GM12878 (cell line): ENCODE measurements around the gene CAPZB. TPM values are rescaled to one million over a fixed set of nuclear protein-coding genes. Genes with fewer than 3 reads are reported as not detected.

Experiments used
- ATAC-seq: fragments of 200-7000 bp; cut with Tn5 transposase; 3 replicates; pipeline ENCODE4 v1.9.1; 2020; ENCODE audit warnings: mild to moderate bottlenecking, moderate library complexity
- BruUV-seq: library from RNA; stranded (reverse); fragments of 400-500 nt; replicated peaks from 2 replicates; lab custom pipeline; 2021; lab: Mats Ljungman, UMichigan
- CTCF ChIA-PET: fragments of 300-600 bp; sonication (Branson Sonifier 250); formaldehyde crosslinking; extraction: SDS; loops from one replicate; lab custom pipeline; 2021; ENCODE audit warnings: inconsistent platforms; lab: Yijun Ruan, JAX
- POLR2A ChIA-PET: fragments of 350-600 bp; formaldehyde crosslinking; extraction: SDS; loops from one replicate; lab custom pipeline; 2021; ENCODE audit warnings: inconsistent platforms; lab: Charles Lee
- RAD21 ChIA-PET: fragments of 300-600 bp; sonication (Branson Sonifier 250); formaldehyde crosslinking; loops from one replicate; lab custom pipeline; 2023; ENCODE audit warnings: antibody characterized with exemption; ENCODE audit not compliant: unreplicated experiment; lab: Charles Lee
- SMC1A ChIA-PET: fragments of 300-600 bp; sonication (Branson Sonifier 250); formaldehyde crosslinking; loops from one replicate; lab custom pipeline; 2023; ENCODE audit not compliant: unreplicated experiment, uncharacterized antibody; lab: Charles Lee
- DNase-seq: peaks from one replicate; pipeline ENCODE4 v3.0.0-alpha.2; 2011; ENCODE audit warnings: low read depth, low spot score
- FAIRE-seq: peaks from 3 replicates; lab custom pipeline; 2011; peaks lifted over from hg19 to GRCh38; lab: Jason Lieb, UNC
- H2AFZ ChIP-seq: 2 replicates; pipeline ENCODE4 v1.6.0; 2011; ENCODE audit warnings: low read depth, low read length, control low read depth; ENCODE audit not compliant: control insufficient read depth
- H3K27ac ChIP-seq: 2 replicates; pipeline ENCODE4 v1.5.1; 2011; ENCODE audit warnings: control low read depth; ENCODE audit not compliant: control insufficient read depth, insufficient read depth
- H3K27me3 ChIP-seq, 2 experiments: replicated peaks in 1 of 2; 2 replicates each; pipeline versions ENCODE4 v1.6.0 to v1.6.1; 2011; ENCODE audit warnings: low read length in 1 of 2; ENCODE audit not compliant: control insufficient read depth in 2 of 2, insufficient read depth in 2 of 2
- H3K36me3 ChIP-seq, 2 experiments: 2 replicates each; pipeline ENCODE4 v1.5.1; 2011; ENCODE audit warnings: low read length in 1 of 2; ENCODE audit not compliant: control insufficient read depth in 2 of 2, insufficient read depth in 2 of 2
- H3K4me1 ChIP-seq: 2 replicates; pipeline ENCODE4 v1.6.1; 2011; ENCODE audit warnings: mild to moderate bottlenecking, low read length, moderate library complexity, mixed read lengths; ENCODE audit not compliant: control insufficient read depth, insufficient read depth
- H3K4me2 ChIP-seq: 2 replicates; pipeline ENCODE4 v1.6.0; 2011; ENCODE audit warnings: control low read depth; ENCODE audit not compliant: control insufficient read depth, insufficient read depth
- H3K4me3 ChIP-seq: fragments of 200-600 bp; sonication (generic); 2 replicates; pipeline ENCODE4 v1.5.1; 2016
- H3K79me2 ChIP-seq: 2 replicates; pipeline ENCODE4 v1.6.0; 2011; ENCODE audit warnings: low read length; ENCODE audit not compliant: control insufficient read depth, insufficient read depth
- H3K9ac ChIP-seq: 2 replicates; pipeline ENCODE4 v1.8.0; 2011; ENCODE audit warnings: low read length, control low read depth, mixed read lengths; ENCODE audit not compliant: control insufficient read depth, insufficient read depth
- H3K9me3 ChIP-seq: replicated peaks from 3 replicates; pipeline ENCODE4 v1.5.1; 2011; ENCODE audit warnings: mild to moderate bottlenecking, low read length; ENCODE audit not compliant: control insufficient read depth, insufficient read depth
- H4K20me1 ChIP-seq: 2 replicates; pipeline ENCODE4 v1.6.0; 2011; ENCODE audit not compliant: control insufficient read depth, insufficient read depth
- ASH2L ChIP-seq: fragments of 300-600, 200-600 bp; sonication (generic); IDR thresholded peaks from 2 replicates; pipeline ENCODE4 v1.6.1; 2017; ENCODE audit warnings: low read depth, mild to moderate bottlenecking, borderline replicate concordance
- BACH1 ChIP-seq: fragments of 450-650 bp; IDR thresholded peaks from 2 replicates; pipeline ENCODE4 v1.6.1; 2017; ENCODE audit warnings: mild to moderate bottlenecking, borderline replicate concordance
- BHLHE40 ChIP-seq, 2 experiments: fragments of 450-650 bp in 1 of 2; IDR thresholded peaks; 2 replicates each; pipeline ENCODE4 v1.6.1; 2011 to 2017; ENCODE audit warnings: low read depth in 2 of 2, borderline replicate concordance in 1 of 2, improper control_type of control experiment in 1 of 2, low read length in 1 of 2, mild to moderate bottlenecking in 1 of 2
- CHD1 ChIP-seq: IDR thresholded peaks from 2 replicates; pipeline ENCODE4 v1.6.1; 2012; ENCODE audit warnings: low read depth, low read length, improper control_type of control experiment
- E2F8 ChIP-seq: fragments of 450-650 bp; IDR thresholded peaks from 2 replicates; pipeline ENCODE4 v1.6.1; 2018; ENCODE audit warnings: mild to moderate bottlenecking, low read depth, moderate library complexity; ENCODE audit not compliant: partially characterized antibody
- HDAC6 ChIP-seq: fragments of 200-600 bp; sonication (generic); IDR thresholded peaks from one replicate; pipeline ENCODE4 v1.8.0; 2017; ENCODE audit warnings: antibody characterized with exemption; ENCODE audit not compliant: unreplicated experiment
- IRF4 ChIP-seq: IDR thresholded peaks from 2 replicates; pipeline ENCODE4 v1.6.1; 2011; ENCODE audit warnings: low read depth, low read length
- MYB ChIP-seq: fragments of 150-350 bp; IDR thresholded peaks from 2 replicates; pipeline ENCODE4 v1.6.1; 2014; ENCODE audit warnings: mild to moderate bottlenecking, low read depth, low read length, borderline replicate concordance
- NKRF ChIP-seq: fragments of 450-650 bp; conservative IDR thresholded peaks from 2 replicates; pipeline ENCODE4 v1.6.1; 2017; ENCODE audit warnings: mild to moderate bottlenecking, moderate library complexity
- NRF1 ChIP-seq: conservative IDR thresholded peaks from 2 replicates; pipeline ENCODE4 v1.6.1; 2011; ENCODE audit warnings: mild to moderate bottlenecking, low read depth, low read length, improper control_type of control experiment
- SMARCA5 ChIP-seq: fragments of 450-650 bp; IDR thresholded peaks from 2 replicates; pipeline ENCODE4 v1.6.1; 2017; ENCODE audit warnings: mild to moderate bottlenecking
- ZNF687 ChIP-seq: fragments of 450-650 bp; IDR thresholded peaks from 2 replicates; pipeline ENCODE4 v1.6.1; 2017; ENCODE audit warnings: mild to moderate bottlenecking, moderate library complexity
- WGBS: methylation state at CpG from one replicate; pipeline ENCODE4 v1.1.6; 2016; ENCODE audit warnings: low lambda C conversion rate; ENCODE audit not compliant: insufficient replicate concordance, insufficient coverage; ENCODE audit errors: missing lambda C conversion rate; 5-methylcytosine and 5-hydroxymethylcytosine counted together
- in situ Hi-C: fragments of 300-500 bp; cut with MboI; formaldehyde crosslinking; loops from 9 replicates; pipeline ENCODE4 v1.14.3; 2018; ENCODE audit warnings: mixed read lengths
- intact Hi-C: fragments of 100-400 bp; cut with micrococcal nuclease; formaldehyde crosslinking; loops from one replicate; pipeline ENCODE4 v1.14.2; 2022; ENCODE audit not compliant: unreplicated experiment
- polyA plus RNA-seq, 11 experiments: library from polyadenylated mRNA; depleted of rRNA in 4 of 11; unstranded in 6 of 11; stranded (reverse) in 5 of 11; fragments of >200 nt; fragmentation: Nextera tagmentation in 4 of 11; fragmentation: Illumina TruSeq in 1 of 11; extraction: Ambion mirVana in 4 of 11; extraction: Trizol in 1 of 11; gene quantifications; 1 replicate in 1 of 11; 2 replicates in 10 of 11; pipeline versions ENCODE4 v1.2.1 to v1.2.3, GENCODE V29; 2011 to 2016; ENCODE audit warnings: inconsistent platforms in 2 of 11, missing spikeins in 2 of 11, low read depth in 1 of 11
- total RNA-seq, 4 experiments: library from RNA; depleted of rRNA in 3 of 4; stranded (reverse); fragments of >200 nt in 3 of 4; fragmentation: Illumina TruSeq in 1 of 4; extraction: Trizol in 1 of 4; gene quantifications; 2 replicates each; pipeline versions ENCODE4 v1.2.1 to v1.2.3, GENCODE V29; 2013 to 2021

Gene CAPZB
- total and polyA plus RNA-seq, 10 of the 15 experiments (the other 5 are each of a cell fraction or from before 2014, with no cell fraction given) = 104 to 454 (median 213) TPM

GRCh38 chr1:19483261-19483660, 2.1 kb downstream of the CAPZB start (continued):
- 0 out of 2 replicates have a peak, but pooled peaks have one; percentile 34 for TF ChIP-seq NKRF

GRCh38 chr1:19481826-19482398, 3.4 kb downstream of the CAPZB start:
- CTCF ChIA-PET = interaction anchor here (0.8 to 2.8 kb wide), 3 partner anchors 13 to 100 kb away, joined by 3 to 15 read pairs (median 8); no protein-coding TSS in a partner anchor
- no peak for FAIRE-seq
- no peak for TF ChIP-seq IRF4
- no peak for TF ChIP-seq CHD1
- no peak for TF ChIP-seq SMARCA5
- no peak for TF ChIP-seq HDAC6
- no peak for TF ChIP-seq MYB
- TF ChIP-seq E2F8 = no peak
- TF ChIP-seq ZNF687 = no peak
- TF ChIP-seq BHLHE40 (IDR thresholded peaks at IDR 0.05; ENCODE audit: borderline replicate concordance in 1 of 2, low read depth in 2 of 2, low read length in 1 of 2) = no peak
- no peak for TF ChIP-seq NRF1
- no peak for TF ChIP-seq BACH1
- TF ChIP-seq ASH2L = no peak

More at GRCh38 chr1:19481826-19482398, 3.4 kb downstream of the CAPZB start:
- ATAC-seq = no peak
- Histone ChIP-seq H3K4me2 (peak overlapping the region; percentile 92), H3K27me3 (no peaks in the 10 kb centered on the region), H3K9me3 (no peaks in the 10 kb centered on the region), H3K4me1 (peaks cover 50% of the 10 kb centered on the region), H3K79me2 (peaks cover 96% of the 10 kb centered on the region), H2AFZ (no peak overlapping the region), H3K36me3 (peaks cover 2 to 9% of the 10 kb centered on the region in 2 experiments; a peak in 3 of 4 replicates), H3K4me3 (peak overlapping the region; percentile 99; the same call in 1 of the 2 replicates), H3K9ac (no peak overlapping the region), H4K20me1 (peaks cover 20% of the 10 kb centered on the region), H3K27ac (no peak overlapping the region)
- ChIA-PET SMC1A (interaction anchor here (0.8 to 5.8 kb wide), 5 partner anchors 11 to 91 kb away, joined by 3 to 61 read pairs (median 7); no protein-coding TSS in a partner anchor), POLR2A (interaction anchor here (1.1 to 2.2 kb wide), 4 partner anchors 9 to 33 kb away, joined by 4 to 16 read pairs (median 8); no protein-coding TSS in a partner anchor), RAD21 (interaction anchor here (1.4 to 1.6 kb wide), 3 partner anchors 14 to 91 kb away, joined by 3 to 4 read pairs (median 3); no protein-coding TSS in a partner anchor)
- DNase-seq = no peak
- in situ Hi-C loops (no loop called here), intact Hi-C loops (loop anchor here (10.0 kb wide), 1 partner anchor 167 kb away; the partner anchor contains the start of genes AKR7A2 and SLC66A1)
- BruUV-seq = no TSS peak
- 59% methylated on average over 4 of the region's 4 CpGs for WGBS
